Stimulated activated CD8-positive, alpha-beta memory T cell treated with anti-CD3 and anti-CD28 coated beads, Interleukin-15, amount 100 ng/mL, for 1 hour (primary cell): ENCODE data around the gene TENM3.
"Not testable (repeated sequence)": the region's sequence is repeated elsewhere in the genome, so short reads cannot be mapped to it uniquely, and the experiment has no call there.

Experiments used
- DNase-seq: peaks from one replicate; pipeline ENCODE4 v3.0.0-alpha.2; 2020; ENCODE audit warnings: low read depth

The TENM3 gene

GRCh38 chr4:182337366-182337765 lies 94.2 kb downstream of the TENM3 start:
- no peak for DNase-seq

- no peak for DNase-seq
Measured at GRCh38 chr4:182338063-182338462, 94.9 kb downstream of the TENM3 start.

- no peak for DNase-seq
Measured at GRCh38 chr4:182338746-182339145, 95.5 kb downstream of the TENM3 start.

- no peak for DNase-seq
Measured at GRCh38 chr4:182339221-182339641, 96.0 kb downstream of the TENM3 start.

- DNase-seq, result no peak
Measured at GRCh38 chr4:182343453-182343852, 100.3 kb downstream of the TENM3 start.

GRCh38 chr4:182344968-182345367 lies 101.8 kb downstream of the TENM3 start:
- DNase-seq, result no peak

- no peak for DNase-seq
Measured at GRCh38 chr4:182346250-182346649, 103.0 kb downstream of the TENM3 start.

GRCh38 chr4:182346675-182347375 lies 103.6 kb downstream of the TENM3 start:
- DNase-seq, result no peak

GRCh38 chr4:182348779-182349326 lies 105.7 kb downstream of the TENM3 start:
- DNase-seq, result no peak

- DNase-seq, result no peak
Measured at GRCh38 chr4:182350041-182350440, 106.8 kb downstream of the TENM3 start.

GRCh38 chr4:182351485-182351884 lies 108.3 kb downstream of the TENM3 start:
- no peak for DNase-seq

GRCh38 chr4:182354106-182354505 lies 110.9 kb downstream of the TENM3 start:
- DNase-seq, result no peak

GRCh38 chr4:182354867-182355266 lies 111.7 kb downstream of the TENM3 start:
- no peak for DNase-seq

GRCh38 chr4:182367153-182367552 lies 124.0 kb downstream of the TENM3 start:
- DNase-seq, result no peak

GRCh38 chr4:182369211-182369610 lies 126.0 kb downstream of the TENM3 start:
- no peak for DNase-seq

- DNase-seq, result no peak
Measured at GRCh38 chr4:182370491-182370890, 127.3 kb downstream of the TENM3 start.

GRCh38 chr4:182380771-182381181 lies 137.6 kb downstream of the TENM3 start:
- DNase-seq, result no peak

- DNase-seq, result no peak
Measured at GRCh38 chr4:182382941-182383340, 139.7 kb downstream of the TENM3 start.

- no peak for DNase-seq
Measured at GRCh38 chr4:182384631-182385091, 141.5 kb downstream of the TENM3 start.

- no peak for DNase-seq
Measured at GRCh38 chr4:182385897-182386296, 142.7 kb downstream of the TENM3 start.

- not testable (repeated sequence) for DNase-seq
Measured at GRCh38 chr4:182386576-182386975, 143.4 kb downstream of the TENM3 start.

GRCh38 chr4:182391111-182391684 lies 148.0 kb downstream of the TENM3 start:
- DNase-seq, result no peak

GRCh38 chr4:182394181-182394580 lies 151.0 kb downstream of the TENM3 start:
- DNase-seq, result no peak

GRCh38 chr4:182400081-182400480 lies 156.9 kb downstream of the TENM3 start:
- no peak for DNase-seq
